HCT116 (cell line): Measurements from ENCODE around the gene GHRHR. TPM values are rescaled to one million over a fixed set of nuclear protein-coding genes. Genes with fewer than 3 reads are reported as not detected.

Experiments used
- ATAC-seq: fragments of 200-7000 bp; cut with Tn5 transposase; 2 replicates; pipeline ENCODE4 v1.9.1; 2020; ENCODE audit warnings: mild to moderate bottlenecking, moderate library complexity
- BruUV-seq: library from RNA; stranded (reverse); fragments of 400-500 nt; replicated peaks from 2 replicates; lab custom pipeline; 2021; lab: Mats Ljungman, UMichigan
- CTCF ChIA-PET: fragments of 300-600 bp; sonication (Branson Sonifier 250); formaldehyde crosslinking; loops from one replicate; lab custom pipeline; 2021; ENCODE audit warnings: antibody characterized with exemption; lab: Charles Lee
- POLR2A ChIA-PET: fragments of 300-600, 350-600 bp; sonication (Branson Sonifier 250); formaldehyde crosslinking; loops from one replicate; lab custom pipeline; 2021; ENCODE audit warnings: antibody characterized with exemption; lab: Charles Lee
- RAD21 ChIA-PET, 2 experiments: fragments of 300-600 bp; sonication (Branson Sonifier 250); formaldehyde crosslinking; loops; one replicate each; lab custom pipeline; 2023; ENCODE audit warnings: low total read pairs in 2 of 2; ENCODE audit not compliant: uncharacterized antibody in 2 of 2, unreplicated experiment in 2 of 2, low non-redundant PET in 1 of 2; lab: Charles Lee
- DNase-seq: peaks from one replicate; pipeline ENCODE4 v3.0.0-alpha.2; 2010; ENCODE audit warnings: low read depth, low spot score
- H2AFZ ChIP-seq: fragments of 200-600 bp; shearing (Covaris generic), sonication (generic); 2 replicates; pipeline ENCODE4 v1.6.1; 2017; ENCODE audit warnings: low read depth, mixed run types, mixed read lengths, antibody characterized with exemption, low read length; ENCODE audit not compliant: poor library complexity, severe bottlenecking
- H3K27ac ChIP-seq: 2 replicates; pipeline ENCODE4 v1.5.1; 2012; ENCODE audit warnings: low read depth, low read length
- H3K27me3 ChIP-seq: fragments of 200-600 bp; sonication (generic); 2 replicates; pipeline ENCODE4 v1.6.1; 2016; ENCODE audit warnings: mixed run types, low read length, mixed read lengths; ENCODE audit not compliant: insufficient read depth
- H3K36me3 ChIP-seq, 2 experiments: fragments of 200-500 bp in 1 of 2; fragments of 200-600 bp in 1 of 2; sonication (Bioruptor generic) in 1 of 2; sonication (generic) in 1 of 2; 2 replicates each; pipeline versions ENCODE4 v1.5.1 to v1.6.1; 2014 to 2016; ENCODE audit warnings: low read length in 2 of 2, inconsistent platforms in 1 of 2, mixed read lengths in 1 of 2, mixed run types in 1 of 2; ENCODE audit not compliant: insufficient read depth in 2 of 2, control insufficient read depth in 1 of 2
- H3K4me1 ChIP-seq, 2 experiments: fragments of 200-600 bp in 1 of 2; sonication (generic) in 1 of 2; 2 replicates each; pipeline versions ENCODE4 v1.5.1 to v1.6.1; 2012 to 2017; ENCODE audit warnings: low read length in 2 of 2, inconsistent platforms in 1 of 2, mild to moderate bottlenecking in 1 of 2, mixed read lengths in 1 of 2, mixed run types in 1 of 2, moderate library complexity in 1 of 2; ENCODE audit not compliant: insufficient read depth in 2 of 2, control insufficient read depth in 1 of 2
- H3K4me2 ChIP-seq: fragments of 200-600 bp; sonication (generic); 2 replicates; pipeline ENCODE4 v1.6.1; 2017; ENCODE audit warnings: mixed run types, low read length, mixed read lengths
- H3K4me3 ChIP-seq, 2 experiments: fragments of 200-600 bp in 1 of 2; sonication (generic) in 1 of 2; replicated peaks in 1 of 2; 2 replicates each; pipeline ENCODE4 v1.5.1; 2011 to 2016; ENCODE audit warnings: low read length in 2 of 2, control low read depth in 1 of 2, low read depth in 1 of 2, mild to moderate bottlenecking in 1 of 2, mixed read lengths in 1 of 2, mixed run types in 1 of 2
- H3K79me2 ChIP-seq: fragments of 200-600 bp; sonication (generic); 2 replicates; pipeline ENCODE4 v1.6.1; 2017; ENCODE audit warnings: mild to moderate bottlenecking, mixed run types, low read length, moderate library complexity, mixed read lengths; ENCODE audit not compliant: insufficient read depth
- H3K9ac ChIP-seq: fragments of 200-600 bp; sonication (generic); 2 replicates; pipeline ENCODE4 v1.6.1; 2016; ENCODE audit warnings: low read length, mixed read lengths
- H3K9me2 ChIP-seq: fragments of 200-600 bp; sonication (generic), shearing (Covaris generic); 2 replicates; pipeline ENCODE4 v1.6.1; 2017; ENCODE audit warnings: mixed run types, mild to moderate bottlenecking, moderate library complexity; ENCODE audit not compliant: insufficient read depth
- H3K9me3 ChIP-seq, 2 experiments: fragments of 200-500 bp in 1 of 2; fragments of 200-600 bp in 1 of 2; sonication (Bioruptor generic) in 1 of 2; sonication (generic) in 1 of 2; 2 replicates each; pipeline ENCODE4 v1.6.1; 2014 to 2017; ENCODE audit warnings: low read length in 2 of 2, mixed read lengths in 2 of 2, inconsistent platforms in 1 of 2, low read depth in 1 of 2, mild to moderate bottlenecking in 1 of 2, mixed run types in 1 of 2, moderate library complexity in 1 of 2; ENCODE audit not compliant: control insufficient read depth in 1 of 2, insufficient read depth in 1 of 2
- H4K20me1 ChIP-seq: fragments of 200-600 bp; sonication (generic), shearing (Covaris generic); 2 replicates; pipeline ENCODE4 v1.6.1; 2017; ENCODE audit warnings: mixed run types, mild to moderate bottlenecking, moderate library complexity; ENCODE audit not compliant: insufficient read depth
- CBX3 ChIP-seq: IDR thresholded peaks from 2 replicates; pipeline ENCODE4 v1.6.1; 2012; ENCODE audit warnings: low read depth
- ELF1 ChIP-seq: IDR thresholded peaks from 2 replicates; pipeline ENCODE4 v1.6.1; 2012; ENCODE audit warnings: low read depth, borderline replicate concordance
- EZH2 ChIP-seq: fragments of 200-600 bp; sonication (generic); IDR thresholded peaks from 2 replicates; pipeline ENCODE4 v1.6.1; 2017; ENCODE audit warnings: antibody characterized with exemption, mixed run types
- EZH2phosphoT487 ChIP-seq: fragments of 200-600 bp; IDR thresholded peaks from 2 replicates; pipeline ENCODE4 v1.6.1; 2018; ENCODE audit warnings: antibody characterized with exemption, borderline replicate concordance
- FOSL1 ChIP-seq: IDR thresholded peaks from 2 replicates; pipeline ENCODE4 v1.6.1; 2012; ENCODE audit warnings: low read depth
- JUND ChIP-seq: IDR thresholded peaks from 2 replicates; pipeline ENCODE4 v1.6.1; 2012
- POLR2A ChIP-seq: IDR thresholded peaks from 2 replicates; pipeline ENCODE4 v1.7.0; 2011; ENCODE audit warnings: borderline replicate concordance; ENCODE audit not compliant: insufficient read depth, insufficient read length; ENCODE audit errors: extremely low read depth
- POLR2AphosphoS5 ChIP-seq: IDR thresholded peaks from 2 replicates; pipeline ENCODE4 v1.6.1; 2011; ENCODE audit warnings: mild to moderate bottlenecking, low read depth, low read length, moderate library complexity
- RAD21 ChIP-seq: IDR thresholded peaks from 2 replicates; pipeline ENCODE4 v1.6.1; 2012; ENCODE audit warnings: low read depth, mild to moderate bottlenecking
- SP1 ChIP-seq: IDR thresholded peaks from 2 replicates; pipeline ENCODE4 v1.6.1; 2012; ENCODE audit warnings: low read depth
- SRF ChIP-seq: IDR thresholded peaks from 2 replicates; pipeline ENCODE4 v1.6.1; 2012; ENCODE audit warnings: low read depth
- TCF7L2 ChIP-seq: IDR thresholded peaks from 2 replicates; pipeline ENCODE4 v1.7.0; 2011; ENCODE audit warnings: borderline replicate concordance, inconsistent platforms; ENCODE audit not compliant: insufficient read depth, insufficient read length; ENCODE audit errors: extremely low read depth
- YY1 ChIP-seq: IDR thresholded peaks from 2 replicates; pipeline ENCODE4 v1.6.1; 2011; ENCODE audit warnings: low read length, low read depth, moderate library complexity, mild to moderate bottlenecking; ENCODE audit not compliant: insufficient replicate concordance; ENCODE audit errors: extremely low read depth
- ZFX ChIP-seq: fragments of 450-650 bp; IDR thresholded peaks from 2 replicates; pipeline ENCODE4 v1.6.1; 2017
- ZNF274 ChIP-seq: fragments of 200-500 bp; sonication (Bioruptor generic); IDR thresholded peaks from 2 replicates; pipeline ENCODE4 v1.6.1; 2014; ENCODE audit warnings: mild to moderate bottlenecking, low read depth, low read length, inconsistent platforms
- intact Hi-C: fragments of 100-400 bp; cut with micrococcal nuclease; formaldehyde crosslinking; loops from 2 replicates; pipeline ENCODE4 v1.10.0; 2022
- total RNA-seq: library from RNA; stranded (reverse); gene quantifications from one replicate; pipeline ENCODE4 v1.2.1, GENCODE V29; 2021; ENCODE audit not compliant: unreplicated experiment
- TF ChIP-seq, protein P1 (sequence below): IDR thresholded peaks from 2 replicates; pipeline ENCODE4 v1.6.1; 2012; ENCODE audit warnings: low read depth
- TF ChIP-seq, protein P2 (sequence below): IDR thresholded peaks from 2 replicates; pipeline ENCODE4 v1.6.1; 2011; ENCODE audit warnings: mild to moderate bottlenecking, low read length, moderate library complexity; ENCODE audit not compliant: insufficient replicate concordance; ENCODE audit errors: extremely low read depth
- TF ChIP-seq, protein P3 (sequence below): IDR thresholded peaks from 2 replicates; pipeline ENCODE4 v1.6.1; 2012
- TF ChIP-seq, protein P4 (sequence below): IDR thresholded peaks from 2 replicates; pipeline ENCODE4 v1.6.1; 2012
- TF ChIP-seq, protein P5 (sequence below), 3 experiments: fragments of 200-600 bp in 1 of 3; sonication (generic) in 1 of 3; IDR thresholded peaks in 2 of 3; conservative IDR thresholded peaks in 1 of 3; 2 replicates each; pipeline ENCODE4 v1.5.1; 2012 to 2017; ENCODE audit warnings: low read depth in 2 of 3, low read length in 2 of 3, antibody characterized with exemption in 1 of 3, borderline replicate concordance in 1 of 3, control low read depth in 1 of 3, mild to moderate bottlenecking in 1 of 3, mixed read lengths in 1 of 3, mixed run types in 1 of 3, moderate library complexity in 1 of 3; ENCODE audit not compliant: insufficient read depth in 1 of 3

GHRHR gene
- total RNA-seq, 1 experiment from 2014 or later, result not detected

DNA sequence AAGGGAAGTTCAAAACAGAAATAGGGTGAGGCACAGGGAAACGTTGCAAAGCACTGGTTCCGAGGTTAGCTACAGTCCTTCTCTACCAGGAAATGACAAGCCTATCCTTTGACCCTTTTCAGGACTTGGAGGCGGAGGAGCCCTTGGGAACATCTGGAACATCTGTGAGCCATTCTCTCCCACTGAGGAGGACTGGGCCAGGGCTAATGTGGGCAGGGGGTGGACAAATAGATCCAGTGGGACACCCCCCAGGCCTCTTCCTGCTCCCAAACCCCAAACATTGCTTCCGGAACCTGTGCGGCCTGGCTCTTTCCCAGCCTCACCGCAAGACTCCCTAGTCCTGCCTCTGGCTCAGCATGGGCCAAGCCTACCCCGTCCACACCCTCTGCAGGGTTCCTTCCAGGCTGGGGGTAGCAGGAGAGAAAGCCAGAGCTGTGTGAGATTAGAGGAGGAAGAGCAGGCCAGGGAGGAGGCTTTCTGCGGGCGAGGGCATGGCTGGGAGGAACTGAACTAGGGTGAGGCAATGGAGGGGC, 36.5 kb downstream of the GHRHR start:
- H3K27ac ChIP-seq, result no peak overlapping the region
- no peaks in the 10 kb centered on the region for H3K79me2 ChIP-seq
- POLR2A ChIA-PET, result no interaction called here
- no peak overlapping the region for H3K4me2 ChIP-seq
- H4K20me1 ChIP-seq, result no peaks in the 10 kb centered on the region
- H3K4me1 ChIP-seq, result no peaks in the 10 kb centered on the region
- H3K4me3 ChIP-seq, result no peak overlapping the region
- no peaks in the 10 kb centered on the region for H3K9me2 ChIP-seq
- no peak overlapping the region for H3K9ac ChIP-seq
- no peaks in the 10 kb centered on the region; the same call in 1 of the 2 replicates for H3K27me3 ChIP-seq
- intact Hi-C loops, result loop anchor here (10.0 kb wide), 1 partner anchor 95 kb away; no protein-coding TSS in a partner anchor
- TF ChIP-seq POLR2A (no peak), ZNF274 (no peak), JUND (no peak), POLR2AphosphoS5 (no peak), FOSL1 (no peak), TCF7L2 (no peak), ELF1 (no peak), YY1 (no peak), ZFX (no peak), CBX3 (no peak), SRF (no peak), RAD21 (no peak), EZH2 (no peak), SP1 (no peak), EZH2phosphoT487 (no peak)
- TF ChIP-seq, protein P1, sequence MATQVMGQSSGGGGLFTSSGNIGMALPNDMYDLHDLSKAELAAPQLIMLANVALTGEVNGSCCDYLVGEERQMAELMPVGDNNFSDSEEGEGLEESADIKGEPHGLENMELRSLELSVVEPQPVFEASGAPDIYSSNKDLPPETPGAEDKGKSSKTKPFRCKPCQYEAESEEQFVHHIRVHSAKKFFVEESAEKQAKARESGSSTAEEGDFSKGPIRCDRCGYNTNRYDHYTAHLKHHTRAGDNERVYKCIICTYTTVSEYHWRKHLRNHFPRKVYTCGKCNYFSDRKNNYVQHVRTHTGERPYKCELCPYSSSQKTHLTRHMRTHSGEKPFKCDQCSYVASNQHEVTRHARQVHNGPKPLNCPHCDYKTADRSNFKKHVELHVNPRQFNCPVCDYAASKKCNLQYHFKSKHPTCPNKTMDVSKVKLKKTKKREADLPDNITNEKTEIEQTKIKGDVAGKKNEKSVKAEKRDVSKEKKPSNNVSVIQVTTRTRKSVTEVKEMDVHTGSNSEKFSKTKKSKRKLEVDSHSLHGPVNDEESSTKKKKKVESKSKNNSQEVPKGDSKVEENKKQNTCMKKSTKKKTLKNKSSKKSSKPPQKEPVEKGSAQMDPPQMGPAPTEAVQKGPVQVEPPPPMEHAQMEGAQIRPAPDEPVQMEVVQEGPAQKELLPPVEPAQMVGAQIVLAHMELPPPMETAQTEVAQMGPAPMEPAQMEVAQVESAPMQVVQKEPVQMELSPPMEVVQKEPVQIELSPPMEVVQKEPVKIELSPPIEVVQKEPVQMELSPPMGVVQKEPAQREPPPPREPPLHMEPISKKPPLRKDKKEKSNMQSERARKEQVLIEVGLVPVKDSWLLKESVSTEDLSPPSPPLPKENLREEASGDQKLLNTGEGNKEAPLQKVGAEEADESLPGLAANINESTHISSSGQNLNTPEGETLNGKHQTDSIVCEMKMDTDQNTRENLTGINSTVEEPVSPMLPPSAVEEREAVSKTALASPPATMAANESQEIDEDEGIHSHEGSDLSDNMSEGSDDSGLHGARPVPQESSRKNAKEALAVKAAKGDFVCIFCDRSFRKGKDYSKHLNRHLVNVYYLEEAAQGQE, result no peak
- TF ChIP-seq, protein P2, sequence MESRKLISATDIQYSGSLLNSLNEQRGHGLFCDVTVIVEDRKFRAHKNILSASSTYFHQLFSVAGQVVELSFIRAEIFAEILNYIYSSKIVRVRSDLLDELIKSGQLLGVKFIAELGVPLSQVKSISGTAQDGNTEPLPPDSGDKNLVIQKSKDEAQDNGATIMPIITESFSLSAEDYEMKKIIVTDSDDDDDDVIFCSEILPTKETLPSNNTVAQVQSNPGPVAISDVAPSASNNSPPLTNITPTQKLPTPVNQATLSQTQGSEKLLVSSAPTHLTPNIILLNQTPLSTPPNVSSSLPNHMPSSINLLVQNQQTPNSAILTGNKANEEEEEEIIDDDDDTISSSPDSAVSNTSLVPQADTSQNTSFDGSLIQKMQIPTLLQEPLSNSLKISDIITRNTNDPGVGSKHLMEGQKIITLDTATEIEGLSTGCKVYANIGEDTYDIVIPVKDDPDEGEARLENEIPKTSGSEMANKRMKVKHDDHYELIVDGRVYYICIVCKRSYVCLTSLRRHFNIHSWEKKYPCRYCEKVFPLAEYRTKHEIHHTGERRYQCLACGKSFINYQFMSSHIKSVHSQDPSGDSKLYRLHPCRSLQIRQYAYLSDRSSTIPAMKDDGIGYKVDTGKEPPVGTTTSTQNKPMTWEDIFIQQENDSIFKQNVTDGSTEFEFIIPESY, result no peak
- TF ChIP-seq, protein P3, sequence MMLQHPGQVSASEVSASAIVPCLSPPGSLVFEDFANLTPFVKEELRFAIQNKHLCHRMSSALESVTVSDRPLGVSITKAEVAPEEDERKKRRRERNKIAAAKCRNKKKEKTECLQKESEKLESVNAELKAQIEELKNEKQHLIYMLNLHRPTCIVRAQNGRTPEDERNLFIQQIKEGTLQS, result no peak
- TF ChIP-seq, protein P4, sequence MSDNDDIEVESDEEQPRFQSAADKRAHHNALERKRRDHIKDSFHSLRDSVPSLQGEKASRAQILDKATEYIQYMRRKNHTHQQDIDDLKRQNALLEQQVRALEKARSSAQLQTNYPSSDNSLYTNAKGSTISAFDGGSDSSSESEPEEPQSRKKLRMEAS, result no peak
- TF ChIP-seq, protein P5, sequence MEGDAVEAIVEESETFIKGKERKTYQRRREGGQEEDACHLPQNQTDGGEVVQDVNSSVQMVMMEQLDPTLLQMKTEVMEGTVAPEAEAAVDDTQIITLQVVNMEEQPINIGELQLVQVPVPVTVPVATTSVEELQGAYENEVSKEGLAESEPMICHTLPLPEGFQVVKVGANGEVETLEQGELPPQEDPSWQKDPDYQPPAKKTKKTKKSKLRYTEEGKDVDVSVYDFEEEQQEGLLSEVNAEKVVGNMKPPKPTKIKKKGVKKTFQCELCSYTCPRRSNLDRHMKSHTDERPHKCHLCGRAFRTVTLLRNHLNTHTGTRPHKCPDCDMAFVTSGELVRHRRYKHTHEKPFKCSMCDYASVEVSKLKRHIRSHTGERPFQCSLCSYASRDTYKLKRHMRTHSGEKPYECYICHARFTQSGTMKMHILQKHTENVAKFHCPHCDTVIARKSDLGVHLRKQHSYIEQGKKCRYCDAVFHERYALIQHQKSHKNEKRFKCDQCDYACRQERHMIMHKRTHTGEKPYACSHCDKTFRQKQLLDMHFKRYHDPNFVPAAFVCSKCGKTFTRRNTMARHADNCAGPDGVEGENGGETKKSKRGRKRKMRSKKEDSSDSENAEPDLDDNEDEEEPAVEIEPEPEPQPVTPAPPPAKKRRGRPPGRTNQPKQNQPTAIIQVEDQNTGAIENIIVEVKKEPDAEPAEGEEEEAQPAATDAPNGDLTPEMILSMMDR (IDR thresholded peaks at IDR 0.05 in 2 of 3, conservative IDR thresholded peaks at IDR 0.05 in 1 of 3; ENCODE audit: borderline replicate concordance in 1 of 3, insufficient read depth in 1 of 3, low read depth in 2 of 3, low read length in 2 of 3), result no peak
- TF ChIP-seq, all 23 proteins: peak for 0
- H3K36me3 ChIP-seq, result no peaks in the 10 kb centered on the region
- DNase-seq, result no peak
- CTCF ChIA-PET, result no interaction called here
- no peak overlapping the region for H2AFZ ChIP-seq
- no peak for ATAC-seq
- no TSS peak for BruUV-seq
- RAD21 ChIA-PET, result no interaction called here
- no peaks in the 10 kb centered on the region for H3K9me3 ChIP-seq
